ENCODE data around the gene PTGIS. TPM values are rescaled to one million over a fixed set of nuclear protein-coding genes. Genes with fewer than 3 reads are reported as not detected.

PTGIS gene
- total RNA-seq, 6 experiments from 2014 or later = 0.05 TPM; not detected in 5

DNA sequence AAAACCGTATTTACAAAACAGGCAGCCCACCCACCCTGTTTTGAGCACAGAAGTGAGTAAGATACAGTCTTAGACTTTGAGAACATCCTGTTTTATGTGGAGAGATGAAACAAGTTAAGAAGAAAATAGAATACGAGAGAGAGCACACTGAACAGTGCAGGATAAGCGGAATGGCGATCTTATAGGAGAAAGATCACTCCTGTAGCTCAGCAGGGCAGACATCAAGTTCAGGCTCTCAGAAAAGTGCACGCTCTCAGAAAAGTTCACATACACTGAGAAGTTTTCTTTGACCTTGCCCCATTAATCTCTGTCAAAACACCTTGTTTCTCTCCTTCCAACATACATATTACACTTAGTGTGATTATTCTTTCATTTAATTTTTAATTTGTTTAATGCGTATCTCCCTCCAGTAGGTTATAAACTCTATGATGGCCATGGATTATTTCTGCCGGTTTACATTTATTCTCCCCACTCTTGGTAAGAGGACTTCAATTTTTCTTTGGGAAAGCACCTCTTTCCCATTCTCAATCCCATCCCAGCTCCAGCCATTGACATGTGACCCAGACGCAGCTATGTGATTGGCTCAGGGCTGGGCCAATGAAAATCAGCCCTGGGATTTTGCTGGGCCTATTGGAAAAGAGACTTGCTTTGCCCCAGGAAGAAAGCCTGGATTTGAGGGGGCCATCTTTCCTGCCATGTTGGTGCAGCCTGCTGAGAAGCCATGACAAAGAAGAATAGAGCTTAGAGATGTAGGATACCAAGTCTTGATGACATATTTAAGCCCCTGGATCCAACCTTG lies 101.6 kb downstream of the PTGIS start:
- no peaks in the 10 kb centered on the region for H3K9me3 Mint-ChIP-seq
- H3K27ac Mint-ChIP-seq = no peak overlapping the region
- TF ChIP-seq, protein P1, sequence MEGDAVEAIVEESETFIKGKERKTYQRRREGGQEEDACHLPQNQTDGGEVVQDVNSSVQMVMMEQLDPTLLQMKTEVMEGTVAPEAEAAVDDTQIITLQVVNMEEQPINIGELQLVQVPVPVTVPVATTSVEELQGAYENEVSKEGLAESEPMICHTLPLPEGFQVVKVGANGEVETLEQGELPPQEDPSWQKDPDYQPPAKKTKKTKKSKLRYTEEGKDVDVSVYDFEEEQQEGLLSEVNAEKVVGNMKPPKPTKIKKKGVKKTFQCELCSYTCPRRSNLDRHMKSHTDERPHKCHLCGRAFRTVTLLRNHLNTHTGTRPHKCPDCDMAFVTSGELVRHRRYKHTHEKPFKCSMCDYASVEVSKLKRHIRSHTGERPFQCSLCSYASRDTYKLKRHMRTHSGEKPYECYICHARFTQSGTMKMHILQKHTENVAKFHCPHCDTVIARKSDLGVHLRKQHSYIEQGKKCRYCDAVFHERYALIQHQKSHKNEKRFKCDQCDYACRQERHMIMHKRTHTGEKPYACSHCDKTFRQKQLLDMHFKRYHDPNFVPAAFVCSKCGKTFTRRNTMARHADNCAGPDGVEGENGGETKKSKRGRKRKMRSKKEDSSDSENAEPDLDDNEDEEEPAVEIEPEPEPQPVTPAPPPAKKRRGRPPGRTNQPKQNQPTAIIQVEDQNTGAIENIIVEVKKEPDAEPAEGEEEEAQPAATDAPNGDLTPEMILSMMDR (IDR thresholded peaks at IDR 0.05) = no peak
- no peaks in the 10 kb centered on the region for H3K4me1 Mint-ChIP-seq (ENCODE audit: low read depth)
- DNase-seq = no peak
- H3K36me3 Mint-ChIP-seq (ENCODE audit: low read depth) = no peaks in the 10 kb centered on the region
- H3K27me3 Mint-ChIP-seq (ENCODE audit: insufficient read depth) = peaks cover 64% of the 10 kb centered on the region
- no peak overlapping the region for H3K4me3 Mint-ChIP-seq

DNA sequence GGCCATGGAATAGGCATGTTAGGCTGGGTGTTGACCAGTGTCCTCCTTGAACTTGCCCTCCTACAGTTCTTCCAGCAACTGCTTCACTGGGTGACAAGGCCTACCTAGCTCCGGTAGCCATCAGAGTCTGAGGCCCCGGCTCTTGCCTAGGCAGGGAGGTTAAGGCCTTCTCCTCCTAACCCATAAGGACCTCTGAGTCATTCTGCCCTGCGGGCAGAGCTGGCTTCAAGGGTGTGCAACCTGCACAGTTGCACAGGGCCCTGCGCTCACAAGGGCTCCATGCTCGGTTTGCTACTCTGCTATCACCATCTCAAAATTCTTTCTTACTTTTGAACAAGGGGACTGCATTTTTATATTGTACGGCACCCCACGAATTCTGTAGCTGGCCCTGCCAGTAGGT lies 103.4 kb downstream of the PTGIS start:
- Mint-ChIP-seq H3K9me3 (no peaks in the 10 kb centered on the region), H3K27me3 (ENCODE audit: insufficient read depth) (peaks cover 57% of the 10 kb centered on the region), H3K4me1 (ENCODE audit: low read depth) (no peaks in the 10 kb centered on the region), H3K36me3 (ENCODE audit: low read depth) (no peaks in the 10 kb centered on the region), H3K27ac (no peak overlapping the region), H3K4me3 (no peak overlapping the region)
- TF ChIP-seq, protein P1 (IDR thresholded peaks at IDR 0.05) = no peak
- no peak for DNase-seq

DNA sequence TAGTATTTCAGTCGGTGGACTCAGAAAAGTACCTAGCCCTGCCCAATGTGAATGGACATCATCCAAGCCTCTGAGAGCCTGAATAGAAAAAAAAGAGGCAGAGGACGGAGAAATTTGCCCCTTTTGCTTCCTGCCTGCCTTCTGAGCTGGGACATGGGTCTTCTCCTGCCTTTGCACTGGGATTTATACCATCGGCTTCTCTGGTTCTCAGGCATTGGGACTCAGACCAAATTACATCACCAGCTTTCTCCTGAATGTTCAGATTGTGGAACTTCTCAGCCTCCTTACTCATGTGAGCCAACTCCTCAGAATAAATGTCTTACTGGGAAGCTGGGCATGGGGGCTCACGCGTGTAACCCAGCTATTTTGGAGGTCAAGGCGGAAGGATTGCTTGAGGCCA lies 105.3 kb downstream of the PTGIS start:
- H3K27ac Mint-ChIP-seq = no peak overlapping the region
- no peaks in the 10 kb centered on the region for H3K4me1 Mint-ChIP-seq (ENCODE audit: low read depth)
- no peaks in the 10 kb centered on the region for H3K36me3 Mint-ChIP-seq (ENCODE audit: low read depth)
- H3K4me3 Mint-ChIP-seq = no peak overlapping the region
- TF ChIP-seq, protein P1 (IDR thresholded peaks at IDR 0.05) = no peak
- DNase-seq = no peak
- H3K9me3 Mint-ChIP-seq = no peaks in the 10 kb centered on the region
- peaks cover 60% of the 10 kb centered on the region for H3K27me3 Mint-ChIP-seq (ENCODE audit: insufficient read depth)

DNA sequence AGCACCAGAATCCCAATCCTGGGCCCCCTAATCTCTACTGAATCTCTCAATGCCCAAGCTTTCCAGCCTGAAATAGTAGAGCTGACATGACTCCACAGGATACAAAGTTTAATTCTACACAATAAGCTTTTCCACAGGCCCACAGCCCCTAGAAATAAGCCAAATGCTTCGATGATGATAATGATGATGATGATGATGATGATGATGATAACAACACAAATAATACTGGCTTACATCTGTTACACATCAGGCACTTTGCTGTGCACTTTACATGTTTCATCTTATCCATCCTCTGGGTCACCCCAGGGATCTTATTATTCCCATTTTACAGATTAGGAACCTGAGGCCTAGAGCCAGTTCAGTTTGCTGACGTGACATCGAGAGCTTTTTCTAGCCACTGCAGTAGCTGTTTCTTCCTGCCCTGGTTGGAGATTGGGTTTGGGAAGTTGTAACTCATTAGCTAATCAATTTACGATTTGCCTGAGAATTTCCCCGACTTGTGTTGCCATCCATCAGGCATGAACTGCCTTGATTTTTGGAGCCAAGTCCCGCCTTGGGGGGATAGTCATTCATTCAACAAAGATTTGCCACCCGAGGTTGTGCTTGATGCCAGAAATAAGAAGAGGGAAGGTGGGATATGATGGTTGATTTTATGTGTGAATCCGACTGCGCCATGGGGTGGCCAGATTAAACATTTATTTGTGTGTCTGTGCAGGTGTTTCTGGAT lies 105.9 kb downstream of the PTGIS start:
- DNase-seq = no peak
- TF ChIP-seq, protein P1 (IDR thresholded peaks at IDR 0.05) = no peak
- peaks cover 55% of the 10 kb centered on the region for H3K27me3 Mint-ChIP-seq (ENCODE audit: insufficient read depth)
- H3K27ac Mint-ChIP-seq = no peak overlapping the region
- no peaks in the 10 kb centered on the region for H3K9me3 Mint-ChIP-seq
- no peaks in the 10 kb centered on the region for H3K36me3 Mint-ChIP-seq (ENCODE audit: low read depth)
- H3K4me1 Mint-ChIP-seq (ENCODE audit: low read depth) = no peaks in the 10 kb centered on the region
- no peak overlapping the region for H3K4me3 Mint-ChIP-seq

DNA sequence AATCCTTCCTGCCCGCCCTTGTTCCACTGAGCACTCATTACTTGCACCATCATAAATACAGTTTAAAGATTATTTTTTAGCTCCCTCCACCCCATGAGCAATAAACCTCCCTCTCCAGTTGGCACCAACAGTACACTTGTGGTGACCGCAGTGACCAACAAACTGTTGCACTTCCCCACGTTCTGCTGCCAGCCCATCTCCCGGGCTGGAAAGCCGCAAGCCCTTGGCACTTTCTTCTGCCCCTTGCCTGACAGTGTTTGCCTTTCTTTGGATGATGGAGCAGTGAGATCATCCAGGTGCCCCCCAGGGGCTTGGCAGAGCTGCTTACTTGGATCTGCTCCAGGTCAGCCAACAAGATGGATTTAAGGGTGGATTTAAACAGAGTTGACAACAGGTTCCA lies 107.0 kb downstream of the PTGIS start:
- H3K27ac Mint-ChIP-seq = no peak overlapping the region
- no peaks in the 10 kb centered on the region for H3K9me3 Mint-ChIP-seq
- no peaks in the 10 kb centered on the region for H3K4me1 Mint-ChIP-seq (ENCODE audit: low read depth)
- DNase-seq = no peak
- H3K4me3 Mint-ChIP-seq = no peak overlapping the region
- no peaks in the 10 kb centered on the region for H3K36me3 Mint-ChIP-seq (ENCODE audit: low read depth)
- TF ChIP-seq, protein P1 (IDR thresholded peaks at IDR 0.05) = no peak
- H3K27me3 Mint-ChIP-seq (ENCODE audit: insufficient read depth) = peaks cover 65% of the 10 kb centered on the region

Measured in HFFc6 (cell line).